Fibroblast of skin of scalp (primary cell): ENCODE results near the gene SLC35F5.
"Not testable (repeated sequence)": the region's sequence is repeated elsewhere in the genome, so short reads cannot be mapped to it uniquely, and the experiment has no call there.

Experiments
- DNase-seq: peaks from one replicate; pipeline ENCODE4 v3.0.0-alpha.2; 2013

Gene SLC35F5

DNA sequence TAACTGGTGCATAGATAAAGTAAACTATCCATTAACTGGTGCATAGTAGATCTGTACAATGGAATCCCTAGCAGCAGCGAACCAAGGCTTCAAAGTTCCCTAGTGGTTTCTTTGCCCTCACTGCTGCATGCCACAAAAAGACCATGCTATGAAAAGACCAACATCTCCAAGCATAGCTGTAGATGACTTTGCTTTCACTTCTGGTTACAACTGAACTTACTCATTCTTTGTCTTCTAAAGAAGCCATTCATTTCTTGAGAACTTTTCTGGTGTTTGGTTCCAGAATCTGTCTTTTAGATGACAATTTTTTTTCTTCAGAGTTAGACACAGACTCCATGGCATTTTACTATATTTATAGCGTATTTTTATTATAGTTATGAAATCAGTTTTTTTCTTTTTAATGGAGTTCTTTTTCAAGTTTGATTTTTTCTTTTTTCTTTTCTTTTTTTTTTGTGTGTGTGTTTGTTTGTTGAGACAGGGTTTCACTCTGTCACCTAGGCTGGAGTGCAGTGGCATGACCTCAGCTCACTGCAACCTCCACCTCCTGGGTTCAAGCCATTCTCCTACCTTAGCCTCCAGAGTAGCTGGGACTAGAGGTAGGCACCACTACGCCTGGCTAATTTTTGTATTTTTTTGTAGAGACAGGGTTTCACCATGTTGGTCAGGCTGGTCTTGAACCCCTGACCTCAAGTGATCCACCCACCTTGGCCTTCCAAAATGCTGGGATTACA, 63.6 kb downstream of the SLC35F5 start:
- no peak for DNase-seq

DNA sequence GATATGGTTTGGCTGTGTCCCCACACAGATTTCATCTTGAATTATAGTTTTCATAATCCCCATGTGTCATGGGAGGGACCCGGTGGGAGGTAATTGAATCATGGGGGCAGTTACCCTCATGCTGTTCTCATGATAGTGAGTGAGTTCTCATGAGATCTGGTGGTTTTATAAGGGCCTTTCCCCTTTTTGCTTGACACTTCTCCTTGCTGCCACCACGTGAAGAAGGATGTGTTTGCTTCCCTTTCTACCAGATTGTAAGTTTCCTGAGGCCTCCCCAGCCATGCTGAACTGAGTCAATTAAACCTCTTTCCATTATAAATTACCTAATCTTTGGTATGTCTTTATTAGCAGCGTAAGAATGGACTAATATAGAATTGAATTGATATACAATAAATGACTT, 65.6 kb downstream of the SLC35F5 start:
- not testable (repeated sequence) for DNase-seq

DNA sequence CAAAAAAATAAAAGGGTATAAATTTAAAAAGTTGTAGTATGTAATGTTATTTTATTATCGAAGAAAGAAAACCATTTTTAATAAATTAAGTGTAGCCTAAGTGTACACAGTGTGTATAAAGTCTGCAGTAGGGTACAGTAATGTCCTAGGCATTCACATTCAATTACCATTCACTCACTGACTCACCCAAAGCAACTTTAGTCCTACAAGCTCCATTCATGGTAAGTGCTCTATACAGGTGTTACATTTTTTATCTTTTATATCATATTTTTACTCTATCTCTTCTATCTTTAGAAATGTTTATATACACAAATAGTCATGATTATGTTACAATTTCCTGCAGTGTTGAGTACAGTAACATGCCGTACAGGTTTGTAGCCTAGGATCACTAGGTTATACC, 69.9 kb downstream of the SLC35F5 start:
- DNase-seq = no peak

DNA sequence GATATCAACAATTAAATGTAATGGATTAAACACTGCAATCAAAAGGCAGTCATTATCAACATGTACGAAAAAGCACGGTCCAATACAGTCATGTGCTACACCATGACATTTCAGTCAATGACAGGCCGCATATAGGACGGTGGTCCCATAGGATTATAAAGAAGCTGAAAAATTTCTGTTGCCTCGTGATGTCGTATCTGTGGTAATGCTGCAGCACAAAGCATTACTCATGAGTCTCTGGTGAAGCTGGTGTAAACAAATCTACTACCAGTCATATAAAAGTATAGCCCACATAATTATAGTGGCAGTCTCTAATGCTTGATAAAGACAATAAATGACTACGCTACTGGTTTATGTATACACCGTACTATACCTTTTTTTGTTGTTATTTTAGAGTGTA, 71.0 kb downstream of the SLC35F5 start:
- no peak for DNase-seq

DNA sequence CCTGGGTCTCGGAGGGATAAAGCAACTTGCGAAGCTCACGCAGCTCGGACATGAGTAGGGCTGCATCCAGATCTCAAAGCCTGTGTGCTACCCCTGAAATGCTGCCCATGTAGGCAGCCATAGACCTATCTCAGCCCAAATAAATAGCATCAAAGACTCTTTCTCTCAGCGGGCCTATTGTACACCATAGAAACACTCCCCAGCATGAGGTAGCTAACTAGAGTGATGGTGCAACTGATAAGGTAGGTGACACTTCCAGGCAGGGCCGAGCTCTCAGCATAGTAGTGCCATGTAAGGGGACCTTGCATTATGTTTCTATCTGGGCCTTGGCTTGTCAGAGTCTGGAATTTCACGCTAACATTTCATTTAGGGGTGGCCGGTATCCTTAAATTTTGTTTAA, 77.0 kb downstream of the SLC35F5 start:
- no peak for DNase-seq

DNA sequence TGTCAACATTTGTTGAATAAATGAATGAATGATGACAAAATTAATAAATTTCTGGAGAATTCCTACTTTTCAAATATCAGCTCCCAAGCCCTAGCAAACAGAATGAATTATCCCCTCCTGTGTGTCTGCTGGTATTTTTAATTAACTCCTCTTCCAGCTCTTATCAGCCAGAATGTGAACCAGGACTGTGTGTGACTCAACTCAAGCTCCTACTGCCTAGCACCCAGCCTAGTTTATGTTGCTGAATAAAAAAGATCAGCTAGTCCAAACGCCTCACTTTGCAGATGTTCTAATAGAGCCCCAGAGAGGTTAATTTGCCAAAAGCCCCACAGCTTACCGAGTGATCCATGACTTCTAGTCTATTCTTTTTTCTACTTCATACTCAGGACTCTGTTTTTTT, 79.1 kb downstream of the SLC35F5 start:
- DNase-seq = no peak

DNA sequence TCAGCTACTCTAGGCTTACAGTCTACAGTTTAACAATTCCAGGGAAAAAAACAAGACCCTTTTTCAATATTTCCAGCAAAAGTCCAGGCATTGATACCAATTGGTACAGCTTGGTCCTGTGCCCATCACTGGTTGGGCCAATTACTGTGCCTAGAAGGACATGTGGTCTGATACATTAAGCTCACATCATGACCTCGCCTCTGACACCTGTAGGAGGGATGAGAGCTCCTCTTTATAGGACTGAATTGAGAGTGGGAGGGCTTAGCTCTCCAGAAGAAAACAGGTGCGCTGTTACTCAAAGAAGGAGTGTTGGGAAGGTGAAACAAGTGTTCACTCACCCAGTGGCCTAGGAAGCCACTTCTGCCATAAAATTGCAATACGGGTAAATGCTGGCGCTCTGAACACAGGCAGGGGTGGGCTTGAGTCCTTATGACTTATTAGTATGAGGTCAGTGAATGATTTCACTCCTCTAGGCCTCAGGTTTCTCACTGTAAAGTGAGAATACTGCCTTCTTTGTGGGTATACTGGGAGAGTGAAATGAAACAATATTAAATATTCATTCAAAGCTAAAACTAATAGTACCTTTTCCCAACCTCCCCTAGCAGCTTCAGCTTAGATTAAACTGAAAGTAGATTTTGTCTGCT, 79.7 kb downstream of the SLC35F5 start:
- no peak for DNase-seq

DNA sequence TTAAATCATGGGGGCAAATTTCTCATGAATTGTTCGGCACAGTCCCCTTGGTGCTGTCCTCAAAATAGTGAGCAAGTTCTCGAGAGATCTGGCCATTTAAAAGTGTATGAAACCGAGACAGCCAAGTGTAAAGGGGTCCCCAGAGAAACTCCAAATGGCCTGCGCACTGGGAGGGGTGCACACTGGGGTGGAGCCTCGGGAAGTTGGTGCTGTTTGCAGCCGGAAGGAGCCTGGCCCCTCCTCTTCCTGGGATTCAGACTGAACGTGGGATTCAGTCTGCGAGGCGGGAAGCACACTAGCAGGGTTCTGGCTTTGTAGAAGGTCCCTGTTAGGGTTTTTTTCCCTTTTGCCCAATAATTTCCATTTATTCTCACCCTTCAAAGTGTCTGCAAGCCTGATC, 80.6 kb downstream of the SLC35F5 start:
- no peak for DNase-seq

DNA sequence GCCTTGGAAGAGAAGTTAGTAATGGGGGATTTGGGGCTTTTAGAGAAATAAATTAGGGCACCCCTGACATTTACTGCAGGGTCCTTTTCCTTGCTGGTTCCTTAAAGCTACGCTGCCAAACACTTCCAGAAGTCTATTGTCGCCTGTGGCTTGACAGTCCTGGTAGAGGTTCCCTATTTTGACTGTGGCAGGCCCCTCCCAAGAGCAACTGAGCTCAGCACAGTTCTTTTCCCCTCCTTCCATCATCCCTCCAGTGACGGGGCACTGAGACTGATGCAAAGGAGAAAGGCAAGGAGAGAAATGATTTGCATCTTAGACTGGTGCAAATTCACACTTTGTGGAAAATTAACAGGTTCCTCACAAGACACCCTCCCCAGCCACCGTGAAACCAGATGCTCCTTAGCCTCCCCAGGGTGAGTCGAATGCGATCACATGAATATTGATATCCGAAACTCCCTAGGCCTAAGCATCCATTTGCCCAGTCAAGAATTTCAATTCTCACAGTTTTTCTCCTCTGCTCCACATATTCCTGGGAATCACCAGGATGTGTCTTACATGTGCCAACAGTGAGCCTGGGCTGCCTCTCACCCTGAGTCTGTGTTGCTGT, 84.0 kb downstream of the SLC35F5 start:
- DNase-seq = no peak

DNA sequence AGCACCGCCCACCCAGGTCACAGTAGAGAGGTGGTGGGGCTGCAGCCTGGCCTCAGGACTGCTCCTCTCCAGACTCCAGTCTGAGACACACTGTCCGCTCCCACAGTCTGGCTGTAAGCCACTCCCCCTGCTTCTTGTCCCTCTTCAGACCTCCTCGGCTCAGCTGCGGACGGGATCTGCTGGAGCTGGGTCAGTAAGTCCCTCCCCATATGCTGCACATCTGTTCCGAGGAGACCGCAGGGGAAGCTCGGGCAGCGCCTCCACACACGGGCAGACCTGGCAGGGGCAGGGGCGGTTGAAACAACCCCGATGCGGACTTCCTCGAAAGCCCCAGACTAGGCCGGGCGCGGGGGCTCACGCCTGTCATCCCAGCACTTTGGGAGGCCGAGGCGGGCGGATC, 87.4 kb downstream of the SLC35F5 start:
- not testable (repeated sequence) for DNase-seq

DNA sequence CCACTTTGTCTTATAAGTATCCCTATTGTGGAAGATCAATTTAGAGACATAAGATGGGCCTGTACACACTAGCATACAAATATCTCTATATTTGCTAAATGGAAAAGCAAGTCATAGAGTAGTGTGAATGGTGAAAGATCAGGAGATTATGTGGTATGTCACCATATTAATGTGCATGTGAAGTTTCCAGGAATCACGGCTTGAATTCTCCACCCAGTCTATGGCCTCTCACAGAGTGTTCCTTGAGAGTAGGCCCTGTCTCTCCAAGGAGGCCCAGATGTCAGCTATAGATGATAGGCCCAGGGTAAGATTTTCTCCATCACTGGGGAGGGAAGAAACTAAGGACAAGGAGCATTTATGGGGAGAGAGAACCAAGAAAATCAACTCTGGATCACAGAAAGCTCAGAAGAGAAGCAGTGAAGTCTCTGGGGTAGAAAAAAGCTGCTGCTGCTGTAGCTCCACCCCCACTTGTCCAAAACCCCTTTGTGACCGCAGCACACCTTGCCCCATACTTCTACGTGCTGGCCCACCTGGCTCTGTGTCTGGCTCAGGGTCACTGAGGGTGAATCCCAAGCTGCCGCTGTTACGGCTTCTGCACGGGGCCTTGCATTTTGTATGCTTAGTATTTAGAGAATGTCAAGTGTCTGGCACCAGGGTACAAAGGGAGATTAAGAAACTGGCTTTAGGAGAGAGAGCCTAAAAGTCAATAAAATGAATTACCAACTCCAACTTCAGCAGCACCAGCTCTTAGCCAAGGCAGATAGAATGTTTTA, 91.5 kb downstream of the SLC35F5 start:
- not testable (repeated sequence) for DNase-seq

DNA sequence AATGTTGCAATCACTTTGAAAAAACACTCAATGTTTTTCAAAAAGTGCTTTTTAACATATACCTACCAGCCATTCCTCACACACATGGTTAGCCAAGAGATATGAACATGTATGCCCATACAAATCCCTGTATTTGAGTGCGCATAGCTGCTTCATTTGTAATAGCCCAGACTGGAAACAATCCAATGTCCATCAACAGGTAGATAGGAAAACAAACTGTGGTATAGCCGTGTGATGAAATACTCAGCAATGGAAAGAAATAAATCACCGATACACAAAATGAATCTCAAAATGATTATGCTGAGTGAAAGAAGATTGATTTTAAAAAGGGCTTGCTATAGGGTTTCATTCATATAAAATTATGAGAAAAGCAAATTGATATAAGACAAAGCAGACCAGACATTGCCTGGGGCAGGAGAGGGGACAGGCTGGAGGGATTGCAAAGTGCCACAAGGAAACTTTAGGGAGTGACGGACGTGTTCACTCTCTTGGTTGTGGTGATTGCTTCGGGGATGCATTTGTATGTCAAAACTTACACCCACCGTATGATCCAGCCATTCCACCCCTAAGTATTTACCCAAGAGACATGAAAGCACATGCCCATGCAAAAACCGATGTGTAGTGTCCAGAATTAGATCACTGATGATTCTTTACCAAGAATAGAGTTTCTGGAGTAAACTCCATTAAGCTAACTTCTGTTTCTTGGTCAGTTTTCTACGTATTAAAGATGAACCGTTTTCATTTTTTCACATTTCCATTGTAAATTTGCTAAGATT, 93.0 kb downstream of the SLC35F5 start:
- DNase-seq = not testable (repeated sequence)
